DOHH2 (cell line): ENCODE data around the gene PRDM11.

Experiments used
- H3F3A ChIP-seq: fragments of 200-600 bp; sonication (generic), shearing (Covaris generic); 2 replicates; pipeline ENCODE4 v1.6.0; 2016; ENCODE audit warnings: antibody characterized with exemption, mild to moderate bottlenecking; ENCODE audit not compliant: control insufficient read depth, insufficient read depth
- H3K27ac ChIP-seq: fragments of 200-600 bp; sonication (generic); 2 replicates; pipeline ENCODE4 v1.5.1; 2014; ENCODE audit warnings: low read depth, mild to moderate bottlenecking, low read length, moderate library complexity
- H3K27me3 ChIP-seq: fragments of 200-600 bp; sonication (generic); 2 replicates; pipeline ENCODE4 v1.6.1; 2014; ENCODE audit warnings: mild to moderate bottlenecking, low read length, mixed read lengths; ENCODE audit not compliant: control insufficient read depth
- H3K36me3 ChIP-seq: fragments of 200-600 bp; sonication (generic); 2 replicates; pipeline ENCODE4 v1.6.1; 2014; ENCODE audit warnings: mild to moderate bottlenecking, low read length, moderate library complexity, mixed read lengths; ENCODE audit not compliant: control insufficient read depth
- H3K4me1 ChIP-seq: fragments of 200-600 bp; sonication (generic); 2 replicates; pipeline ENCODE4 v1.6.1; 2014; ENCODE audit warnings: mild to moderate bottlenecking, low read length, mixed read lengths; ENCODE audit not compliant: control insufficient read depth
- H3K4me2 ChIP-seq: fragments of 200-600 bp; sonication (generic); 2 replicates; pipeline ENCODE4 v1.6.0; 2014; ENCODE audit warnings: mild to moderate bottlenecking, low read length, moderate library complexity
- H3K4me3 ChIP-seq: fragments of 200-600 bp; sonication (generic); 2 replicates; pipeline ENCODE4 v1.5.1; 2014; ENCODE audit warnings: mild to moderate bottlenecking, low read length, mixed read lengths
- H3K79me2 ChIP-seq: fragments of 200-600 bp; sonication (generic); 2 replicates; pipeline ENCODE4 v1.6.1; 2014; ENCODE audit warnings: mild to moderate bottlenecking, low read length, mixed read lengths; ENCODE audit not compliant: control insufficient read depth
- H3K9me2 ChIP-seq: fragments of 200-600 bp; sonication (generic); replicated peaks from 2 replicates; pipeline ENCODE4 v1.6.1; 2014; ENCODE audit warnings: mild to moderate bottlenecking, low read length, mixed read lengths; ENCODE audit not compliant: control insufficient read depth
- H3K9me3 ChIP-seq: fragments of 200-600 bp; sonication (generic); 2 replicates; pipeline ENCODE4 v1.6.1; 2014; ENCODE audit warnings: antibody characterized with exemption, low read length, mixed read lengths; ENCODE audit not compliant: control insufficient read depth, insufficient read depth
- H4K20me1 ChIP-seq: fragments of 200-600 bp; sonication (generic); 2 replicates; pipeline ENCODE4 v1.6.0; 2014; ENCODE audit warnings: low read depth, mild to moderate bottlenecking, antibody characterized with exemption, low read length, moderate library complexity; ENCODE audit not compliant: control insufficient read depth, insufficient read depth
- CTCF ChIP-seq: fragments of 200-600 bp; sonication (generic); IDR thresholded peaks from one replicate; pipeline ENCODE4 v1.5.1; 2014; ENCODE audit warnings: antibody characterized with exemption, mild to moderate bottlenecking, low read depth, low read length; ENCODE audit not compliant: poor library complexity, severe bottlenecking
- EZH2phosphoT487 ChIP-seq: fragments of 200-600 bp; sonication (generic); IDR thresholded peaks from 2 replicates; pipeline ENCODE4 v1.6.1; 2017; ENCODE audit warnings: borderline replicate concordance, mild to moderate bottlenecking, antibody characterized with exemption, low read length, moderate library complexity, mixed read lengths

The PRDM11 gene

DNA sequence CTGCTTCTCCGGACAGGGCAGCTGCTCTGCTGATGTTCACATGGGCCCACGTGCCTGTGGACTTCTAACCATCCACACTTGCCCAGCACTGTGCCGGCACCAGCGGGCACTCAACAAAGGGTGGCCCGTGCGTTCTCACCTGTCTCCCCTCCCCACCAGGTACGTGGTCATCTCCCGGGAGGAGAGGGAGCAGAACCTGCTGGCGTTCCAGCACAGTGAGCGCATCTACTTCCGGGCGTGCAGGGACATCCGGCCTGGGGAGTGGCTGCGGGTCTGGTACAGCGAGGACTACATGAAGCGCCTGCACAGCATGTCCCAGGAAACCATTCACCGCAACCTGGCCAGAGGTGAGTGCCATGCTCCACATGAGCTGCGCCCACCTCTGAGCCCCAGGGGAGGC is 73.0 kb downstream of the PRDM11 start:
- H3K36me3 ChIP-seq = no peaks in the 10 kb centered on the region
- no peak overlapping the region for H3K4me3 ChIP-seq
- no peaks in the 10 kb centered on the region for H3K27me3 ChIP-seq
- no peak overlapping the region for H3K4me2 ChIP-seq
- TF ChIP-seq CTCF (no peak), EZH2phosphoT487 (no peak)
- no peaks in the 10 kb centered on the region for H3K9me3 ChIP-seq
- H3K27ac ChIP-seq = no peak overlapping the region
- H3K79me2 ChIP-seq = no peaks in the 10 kb centered on the region
- no peaks in the 10 kb centered on the region for H3F3A ChIP-seq
- H3K9me2 ChIP-seq = no peaks in the 10 kb centered on the region
- H4K20me1 ChIP-seq = no peaks in the 10 kb centered on the region
- H3K4me1 ChIP-seq = no peaks in the 10 kb centered on the region

DNA sequence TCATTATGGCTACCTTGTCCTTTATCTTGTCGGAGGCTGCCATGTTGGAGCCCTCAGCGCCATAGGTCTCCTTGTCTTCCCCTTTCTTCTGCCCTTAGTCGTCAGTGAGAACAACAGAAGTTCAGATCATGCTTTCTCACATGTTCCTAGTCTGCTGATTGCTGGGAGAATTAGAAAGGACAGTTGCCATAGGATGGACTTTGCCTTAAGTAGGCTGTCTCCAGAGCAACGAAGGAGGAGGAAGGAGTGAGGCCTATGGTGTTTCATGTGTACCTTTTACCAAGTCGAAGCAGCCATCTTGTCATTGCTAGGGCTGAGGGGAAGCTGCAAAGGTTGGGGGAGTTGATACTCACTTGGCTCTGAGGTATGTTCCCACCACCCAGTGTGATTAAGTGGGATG is 77.1 kb downstream of the PRDM11 start:
- Histone ChIP-seq H4K20me1 (no peaks in the 10 kb centered on the region), H3K4me1 (no peaks in the 10 kb centered on the region), H3K79me2 (no peaks in the 10 kb centered on the region), H3K9me3 (no peaks in the 10 kb centered on the region), H3K27ac (no peak overlapping the region), H3K9me2 (no peaks in the 10 kb centered on the region), H3F3A (no peaks in the 10 kb centered on the region), H3K36me3 (no peaks in the 10 kb centered on the region), H3K4me2 (no peak overlapping the region), H3K4me3 (no peak overlapping the region), H3K27me3 (no peaks in the 10 kb centered on the region)
- TF ChIP-seq CTCF (no peak), EZH2phosphoT487 (no peak)

GRCh38 chr11:45224766-45225165 is 78.3 kb downstream of the PRDM11 start:
- no peaks in the 10 kb centered on the region for H3K9me3 ChIP-seq
- H3K4me1 ChIP-seq = no peaks in the 10 kb centered on the region
- no peak overlapping the region for H3K4me2 ChIP-seq
- no peak overlapping the region for H3K27ac ChIP-seq
- no peak overlapping the region for H3K4me3 ChIP-seq
- H3K36me3 ChIP-seq = no peaks in the 10 kb centered on the region
- H3K79me2 ChIP-seq = no peaks in the 10 kb centered on the region
- no peaks in the 10 kb centered on the region for H3K9me2 ChIP-seq
- H3F3A ChIP-seq = no peaks in the 10 kb centered on the region
- no peak for TF ChIP-seq EZH2phosphoT487
- TF ChIP-seq CTCF = no peak
- no peaks in the 10 kb centered on the region for H3K27me3 ChIP-seq
- no peaks in the 10 kb centered on the region for H4K20me1 ChIP-seq

- Histone ChIP-seq H3K27me3 (no peaks in the 10 kb centered on the region), H3K79me2 (no peaks in the 10 kb centered on the region), H3K9me3 (no peaks in the 10 kb centered on the region), H3K9me2 (no peaks in the 10 kb centered on the region), H3F3A (no peaks in the 10 kb centered on the region), H3K27ac (no peak overlapping the region), H3K4me1 (no peaks in the 10 kb centered on the region), H3K4me2 (no peak overlapping the region), H4K20me1 (no peaks in the 10 kb centered on the region), H3K36me3 (no peaks in the 10 kb centered on the region), H3K4me3 (no peak overlapping the region)
- TF ChIP-seq CTCF (no peak), EZH2phosphoT487 (no peak)
Measured at GRCh38 chr11:45225277-45225676, 78.8 kb downstream of the PRDM11 start.
